Liver (tissue), 9 donors: ENCODE measurements around the gene ANOS1. TPM values are rescaled to one million over a fixed set of nuclear protein-coding genes. Genes with fewer than 3 reads are reported as not detected.

ENCODE experiments used
- DNase-seq: peaks from one replicate; pipeline ENCODE4 v3.0.0-alpha.2; 2017; ENCODE audit warnings: low spot score
- H3K27ac ChIP-seq, 2 donors: one replicate each; pipeline ENCODE4 v1.7.0; 2013; ENCODE audit warnings: inconsistent platforms in 2 of 2, low read length in 2 of 2, control low read depth in 1 of 2, low read depth in 1 of 2, mild to moderate bottlenecking in 1 of 2
- H3K27me3 ChIP-seq, 4 donors: one replicate each; pipeline versions ENCODE4 v1.6.1 to v1.7.0; 2013; ENCODE audit warnings: low read length in 3 of 4, inconsistent platforms in 1 of 4, mild to moderate bottlenecking in 1 of 4, moderate library complexity in 1 of 4; ENCODE audit not compliant: control insufficient read depth in 4 of 4, insufficient read depth in 4 of 4
- H3K36me3 ChIP-seq, 4 donors: one replicate each; pipeline versions ENCODE4 v1.6.1 to v1.7.0; 2013; ENCODE audit warnings: low read length in 3 of 4, mild to moderate bottlenecking in 3 of 4, low read depth in 1 of 4, moderate library complexity in 1 of 4; ENCODE audit not compliant: control insufficient read depth in 4 of 4, insufficient read depth in 3 of 4
- H3K4me1 ChIP-seq, 4 donors: one replicate each; pipeline versions ENCODE4 v1.6.1 to v1.7.0; 2013; ENCODE audit warnings: low read length in 3 of 4, mild to moderate bottlenecking in 3 of 4, moderate library complexity in 1 of 4; ENCODE audit not compliant: control insufficient read depth in 4 of 4, insufficient read depth in 4 of 4
- H3K4me3 ChIP-seq, 3 donors: one replicate each; pipeline versions ENCODE4 v1.6.1 to v1.7.0; 2013; ENCODE audit warnings: low read length in 3 of 3, control low read depth in 1 of 3, low read depth in 1 of 3, mild to moderate bottlenecking in 1 of 3
- H3K9ac ChIP-seq, 2 donors: one replicate each; pipeline ENCODE4 v1.7.0; 2013; ENCODE audit warnings: low read length in 2 of 2, mild to moderate bottlenecking in 2 of 2, moderate library complexity in 2 of 2, control low read depth in 1 of 2, low read depth in 1 of 2
- H3K9me3 ChIP-seq, 4 donors: one replicate each; pipeline versions ENCODE4 v1.6.1 to v1.7.0; 2013; ENCODE audit warnings: low read length in 3 of 4; ENCODE audit not compliant: control insufficient read depth in 4 of 4
- ATF3 ChIP-seq: IDR thresholded peaks from 2 replicates; pipeline ENCODE4 v1.6.1; 2016; ENCODE audit warnings: antibody characterized with exemption
- EGR1 ChIP-seq, 2 donors: IDR thresholded peaks; 2 replicates each; pipeline ENCODE4 v1.6.1; 2016 to 2018; ENCODE audit warnings: antibody characterized with exemption in 2 of 2, low read depth in 2 of 2
- FOXA1 ChIP-seq: IDR thresholded peaks from 2 replicates; pipeline ENCODE4 v1.6.1; 2016; ENCODE audit warnings: antibody characterized with exemption
- FOXA2 ChIP-seq: IDR thresholded peaks from 2 replicates; pipeline ENCODE4 v1.6.1; 2016; ENCODE audit warnings: antibody characterized with exemption
- GABPA ChIP-seq, 2 donors: IDR thresholded peaks in 1 of 2; conservative IDR thresholded peaks in 1 of 2; 2 replicates each; pipeline ENCODE4 v1.6.1; 2016; ENCODE audit warnings: antibody characterized with exemption in 2 of 2, mild to moderate bottlenecking in 1 of 2, moderate library complexity in 1 of 2
- HNF4A ChIP-seq, 2 donors: conservative IDR thresholded peaks; 2 replicates each; pipeline ENCODE4 v1.6.1; 2016; ENCODE audit warnings: antibody characterized with exemption in 2 of 2, mild to moderate bottlenecking in 2 of 2
- HNF4G ChIP-seq: IDR thresholded peaks from 2 replicates; pipeline ENCODE4 v1.6.1; 2016; ENCODE audit warnings: antibody characterized with exemption
- JUND ChIP-seq, 2 donors: IDR thresholded peaks; 2 replicates each; pipeline ENCODE4 v1.6.1; 2016; ENCODE audit warnings: antibody characterized with exemption in 2 of 2
- MAX ChIP-seq: IDR thresholded peaks from 2 replicates; pipeline ENCODE4 v1.6.1; 2016; ENCODE audit warnings: antibody characterized with exemption
- NR2F2 ChIP-seq: IDR thresholded peaks from 2 replicates; pipeline ENCODE4 v1.6.1; 2016; ENCODE audit warnings: antibody characterized with exemption
- RAD21 ChIP-seq, 2 donors: IDR thresholded peaks; 2 replicates each; pipeline ENCODE4 v1.6.1; 2016; ENCODE audit warnings: antibody characterized with exemption in 2 of 2, mild to moderate bottlenecking in 2 of 2
- REST ChIP-seq: IDR thresholded peaks from 2 replicates; pipeline ENCODE4 v1.6.1; 2016; ENCODE audit warnings: antibody characterized with exemption, mild to moderate bottlenecking
- RXRA ChIP-seq, 2 donors: IDR thresholded peaks; 2 replicates each; pipeline ENCODE4 v1.6.1; 2017 to 2018; ENCODE audit warnings: antibody characterized with exemption in 2 of 2, mild to moderate bottlenecking in 1 of 2
- SP1 ChIP-seq: IDR thresholded peaks from 2 replicates; pipeline ENCODE4 v1.6.1; 2018; ENCODE audit warnings: antibody characterized with exemption, mild to moderate bottlenecking
- TAF1 ChIP-seq: conservative IDR thresholded peaks from 2 replicates; pipeline ENCODE4 v1.6.1; 2016; ENCODE audit warnings: antibody characterized with exemption, mild to moderate bottlenecking
- YY1 ChIP-seq: IDR thresholded peaks from 2 replicates; pipeline ENCODE4 v1.6.1; 2016; ENCODE audit warnings: antibody characterized with exemption, mild to moderate bottlenecking
- ZBTB33 ChIP-seq: IDR thresholded peaks from 2 replicates; pipeline ENCODE4 v1.6.1; 2016; ENCODE audit warnings: antibody characterized with exemption
- WGBS: extraction: QIAGEN DNeasy Blood & Tissue Kit; methylation state at CpG from one replicate; pipeline ENCODE4 v1.1.7; 2013; 5-methylcytosine and 5-hydroxymethylcytosine counted together
- polyA plus RNA-seq, 2 donors: library from polyadenylated mRNA; stranded (reverse) in 1 of 2; unstranded in 1 of 2; fragments of 200-250 nt in 1 of 2; fragments of >200 nt in 1 of 2; fragmentation: Nextera tagmentation in 1 of 2; extraction: Ambion mirVana in 1 of 2; gene quantifications; one replicate each; pipeline versions ENCODE4 v1.2.1 to v1.2.3, GENCODE V29; 2013 to 2015
- total RNA-seq, 2 donors: library from RNA; depleted of rRNA; stranded (reverse); fragments of >200 nt; gene quantifications; one replicate each; pipeline ENCODE4 v1.2.3, GENCODE V29; 2014
- donor health status: healthy.
- donor health status: healthy.
- donor health status: healthy.
- donor health status: healthy.
- donor health status: healthy.

ANOS1 gene
- total and polyA plus RNA-seq, 4 donors: 0.08 to 1.6 (median 0.27) TPM

GRCh38 chrX:8717354-8717753 lies 14.6 kb downstream of the ANOS1 start:
- WGBS: 92% methylated on average over 2 of the region's 2 CpGs
- Histone ChIP-seq H3K9ac (no peak overlapping the region), H3K4me3 (no peak overlapping the region), H3K27me3 (no peaks in the 10 kb centered on the region), H3K9me3 (no peaks in the 10 kb centered on the region), H3K4me1 (no peaks in the 10 kb centered on the region), H3K36me3 (no peaks in the 10 kb centered on the region), H3K27ac (no peak overlapping the region)
- DNase-seq: no peak
- no peak for TF ChIP-seq JUND (IDR thresholded peaks at IDR 0.05)
- TF ChIP-seq SP1: no peak
- TF ChIP-seq FOXA1: no peak
- TF ChIP-seq RXRA (IDR thresholded peaks at IDR 0.05): no peak
- TF ChIP-seq TAF1: no peak
- no peak for TF ChIP-seq RAD21 (IDR thresholded peaks at IDR 0.05)
- TF ChIP-seq FOXA2: no peak
- no peak for TF ChIP-seq REST
- no peak for TF ChIP-seq ZBTB33
- TF ChIP-seq MAX: no peak
- no peak for TF ChIP-seq HNF4A (conservative IDR thresholded peaks at IDR 0.05)
- no peak for TF ChIP-seq GABPA (IDR thresholded peaks at IDR 0.05 in 1 of 2, conservative IDR thresholded peaks at IDR 0.05 in 1 of 2)
- no peak for TF ChIP-seq EGR1 (IDR thresholded peaks at IDR 0.05; ENCODE audit: low read depth in 2 of 2)
- TF ChIP-seq HNF4G: no peak
- no peak for TF ChIP-seq ATF3
- TF ChIP-seq NR2F2: no peak
- no peak for TF ChIP-seq YY1

- H3K27ac ChIP-seq: no peak overlapping the region
- H3K9me3 ChIP-seq: no peaks in the 10 kb centered on the region
- no peak for DNase-seq
- TF ChIP-seq RXRA (IDR thresholded peaks at IDR 0.05): no peak
- no peak overlapping the region for H3K4me3 ChIP-seq
- no peaks in the 10 kb centered on the region for H3K4me1 ChIP-seq
- H3K36me3 ChIP-seq: no peaks in the 10 kb centered on the region
- WGBS: 67% methylated on average over 3 of the region's 3 CpGs
- no peaks in the 10 kb centered on the region for H3K27me3 ChIP-seq
- no peak overlapping the region for H3K9ac ChIP-seq
Measured at GRCh38 chrX:8714164-8714563, 17.8 kb downstream of the ANOS1 start.
